B cell (primary cell): ENCODE results near the gene SCML1. TPM values are rescaled to one million over a fixed set of nuclear protein-coding genes. Genes with fewer than 3 reads are reported as not detected.

Experiments
- ATAC-seq: fragments of 200-7000 bp; cut with Tn5 transposase; one replicate; pipeline ENCODE4 v1.10.0; 2021; ENCODE audit warnings: low read depth, mild to moderate bottlenecking, moderate number of reproducible peaks, moderate library complexity
- CTCF ChIA-PET: fragments of 350-600 bp; sonication (Branson Sonifier 250); formaldehyde crosslinking; loops from one replicate; lab custom pipeline; 2021; ENCODE audit warnings: antibody characterized with exemption, inconsistent platforms; lab: Charles Lee
- POLR2A ChIA-PET: fragments of 350-600 bp; sonication (Branson Sonifier 250); formaldehyde crosslinking; loops from one replicate; lab custom pipeline; 2021; ENCODE audit warnings: antibody characterized with exemption; lab: Charles Lee
- DNase-seq: peaks from one replicate; pipeline ENCODE4 v3.0.0; 2013
- H2AFZ ChIP-seq: 2 replicates; pipeline ENCODE4 v1.6.1; 2012; ENCODE audit warnings: mild to moderate bottlenecking, low read depth, low read length; ENCODE audit not compliant: insufficient read depth, poor library complexity, severe bottlenecking
- H3K27ac ChIP-seq, 2 donors: 1 replicate in 1 of 2; 2 replicates in 1 of 2; pipeline ENCODE4 v1.5.1; 2012 to 2013; ENCODE audit warnings: low read length in 2 of 2, mild to moderate bottlenecking in 2 of 2, moderate library complexity in 1 of 2
- H3K27me3 ChIP-seq, 4 experiments: fragments of 200-600 bp in 1 of 4; sonication (generic) in 1 of 4; replicated peaks in 1 of 4; 1 replicate in 2 of 4; 2 replicates in 2 of 4; pipeline versions ENCODE4 v1.6.1 to v1.7.0; 2013 to 2016; ENCODE audit warnings: low read length in 3 of 4, mild to moderate bottlenecking in 2 of 4, mixed read lengths in 1 of 4, moderate library complexity in 1 of 4; ENCODE audit not compliant: insufficient read depth in 4 of 4, control insufficient read depth in 3 of 4; ENCODE audit errors: control extremely low read depth in 1 of 4
- H3K36me3 ChIP-seq, 2 experiments: replicated peaks in 1 of 2; 1 replicate in 1 of 2; 2 replicates in 1 of 2; pipeline versions ENCODE4 v1.6.1 to v1.7.1; 2013; ENCODE audit warnings: low read length in 1 of 2; ENCODE audit not compliant: insufficient read depth in 2 of 2, control insufficient read depth in 1 of 2; ENCODE audit errors: control extremely low read depth in 1 of 2, extremely low read depth in 1 of 2
- H3K4me1 ChIP-seq, 2 donors: fragments of 200-600 bp in 1 of 2; sonication (generic) in 1 of 2; 1 replicate in 1 of 2; 2 replicates in 1 of 2; pipeline versions ENCODE4 v1.5.1 to v1.6.1; 2013 to 2017; ENCODE audit warnings: low read length in 2 of 2; ENCODE audit not compliant: control insufficient read depth in 2 of 2, insufficient read depth in 2 of 2
- H3K4me2 ChIP-seq: replicated peaks from 2 replicates; pipeline ENCODE3; 2012; ENCODE audit warnings: mild to moderate bottlenecking, low read depth, low read length; ENCODE audit not compliant: poor library complexity, severe bottlenecking
- H3K4me3 ChIP-seq, 5 experiments: fragments of 200-600 bp in 1 of 5; sonication (generic) in 1 of 5; 1 replicate in 3 of 5; 2 replicates in 2 of 5; pipeline versions ENCODE4 v1.5.1 to v1.7.0; 2011 to 2016; ENCODE audit warnings: low read length in 4 of 5, mild to moderate bottlenecking in 4 of 5, low read depth in 2 of 5, control low read depth in 1 of 5, moderate library complexity in 1 of 5; ENCODE audit not compliant: insufficient read depth in 1 of 5; ENCODE audit errors: control extremely low read depth in 1 of 5, extremely low read depth in 1 of 5
- H3K79me2 ChIP-seq: fragments of 200-600 bp; sonication (generic); one replicate; pipeline ENCODE4 v1.6.0; 2016; ENCODE audit warnings: low read length; ENCODE audit not compliant: control insufficient read depth, insufficient read depth
- H3K9ac ChIP-seq: fragments of 200-600 bp; sonication (generic); 2 replicates; pipeline ENCODE4 v1.6.1; 2017; ENCODE audit warnings: mild to moderate bottlenecking, low read length, moderate library complexity
- H3K9me3 ChIP-seq, 3 donors: one replicate each; pipeline versions ENCODE4 v1.6.1 to v1.7.1; 2013; ENCODE audit warnings: low read length in 2 of 3; ENCODE audit not compliant: control insufficient read depth in 2 of 3, insufficient read depth in 1 of 3; ENCODE audit errors: control extremely low read depth in 1 of 3
- H4K20me1 ChIP-seq: 2 replicates; pipeline ENCODE4 v1.6.0; 2012; ENCODE audit warnings: mild to moderate bottlenecking, low read length; ENCODE audit not compliant: insufficient read depth, control insufficient read depth, poor library complexity, severe bottlenecking
- H3K27ac Mint-ChIP-seq: one replicate; pipeline ENCODE4 v1.8.0; 2021; ENCODE audit warnings: mixed read lengths
- H3K27me3 Mint-ChIP-seq: one replicate; pipeline ENCODE4 v1.8.0; 2021; ENCODE audit warnings: mixed read lengths
- H3K4me1 Mint-ChIP-seq: one replicate; pipeline ENCODE4 v1.8.0; 2021; ENCODE audit warnings: mixed read lengths
- H3K4me3 Mint-ChIP-seq: one replicate; pipeline ENCODE4 v1.8.0; 2021; ENCODE audit warnings: mixed read lengths
- H3K9me3 Mint-ChIP-seq: one replicate; pipeline ENCODE4 v1.8.0; 2022; ENCODE audit warnings: mixed read lengths; ENCODE audit not compliant: insufficient read depth
- EZH2 ChIP-seq: IDR thresholded peaks from 2 replicates; pipeline ENCODE4 v1.6.1; 2012; ENCODE audit warnings: borderline replicate concordance, low read depth, mild to moderate bottlenecking, moderate library complexity, low read length; ENCODE audit not compliant: insufficient read depth, poor library complexity, severe bottlenecking
- WGBS: methylation state at CpG from one replicate; pipeline ENCODE4 v1.1.5; 2013; ENCODE audit warnings: missing lambda C conversion rate; ENCODE audit not compliant: insufficient coverage; 5-methylcytosine and 5-hydroxymethylcytosine counted together
- intact Hi-C: fragments of 100-400 bp; cut with micrococcal nuclease; formaldehyde crosslinking; loops from one replicate; pipeline ENCODE4 v1.10.0; 2022
- polyA plus RNA-seq: library from polyadenylated mRNA; depleted of rRNA; stranded (reverse); fragments of >200 nt; gene quantifications from 2 replicates; pipeline ENCODE4 v1.2.3, GENCODE V29; 2012
- total RNA-seq, 2 donors: library from RNA; stranded (reverse); fragments of 120-200 nt in 1 of 2; gene quantifications; 1 replicate in 1 of 2; 2 replicates in 1 of 2; pipeline versions ENCODE4 v1.2.3 to v1.2.4, GENCODE V29; 2013 to 2022
- TF ChIP-seq, protein P1 (sequence below): fragments of 200-600 bp; IDR thresholded peaks from one replicate; pipeline ENCODE4 v1.8.0; 2022; ENCODE audit warnings: antibody characterized with exemption, mild to moderate bottlenecking

SCML1 gene
- total and polyA plus RNA-seq, 2 donors (not counting 1 experiment from before 2014, with no cell fraction given) = 6.7 to 9.6 TPM

GRCh38 chrX:17710871-17711301 lies 26.4 kb upstream of the SCML1 start:
- intact Hi-C loops = no loop called here
- POLR2A ChIA-PET = no interaction called here

DNA sequence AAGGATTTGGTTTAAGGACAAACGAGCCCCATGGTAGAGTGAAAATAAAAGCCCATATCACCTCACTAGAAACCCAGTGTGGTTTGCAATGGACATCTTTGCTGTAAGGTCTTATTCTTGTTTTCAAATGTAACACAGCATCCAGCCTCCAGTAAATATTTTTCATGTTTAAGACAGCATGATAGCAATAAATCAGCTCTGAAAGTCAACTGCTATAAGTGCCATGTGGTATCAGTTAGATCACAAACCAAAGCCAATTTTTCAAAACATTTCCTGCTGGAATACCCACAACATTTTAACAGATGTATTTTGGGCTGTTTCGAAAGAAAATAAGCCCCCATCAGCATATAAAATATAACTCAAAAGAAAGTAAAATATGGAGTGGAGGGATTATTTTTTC lies 24.0 kb upstream of the SCML1 start:
- no CpG with 5 or more reads among the region's 2 CpGs for WGBS
- intact Hi-C loops = no loop called here

More at GRCh38 chrX:17710871-17711301, 26.4 kb upstream of the SCML1 start:
- no CpG with 5 or more reads among the region's 1 CpG for WGBS
- Mint-ChIP-seq H3K27me3 (peaks cover 8% of the 10 kb centered on the region), H3K9me3 (no peaks in the 10 kb centered on the region), H3K4me3 (no peak overlapping the region), H3K27ac (no peak overlapping the region), H3K4me1 (no peaks in the 10 kb centered on the region)
- H3K36me3 ChIP-seq = no peaks in the 10 kb centered on the region
- H3K4me1 ChIP-seq = no peaks in the 10 kb centered on the region
- no peak overlapping the region for H3K27ac ChIP-seq
- no peaks in the 10 kb centered on the region for H3K9me3 ChIP-seq
- CTCF ChIA-PET = no interaction called here
- no peaks in the 10 kb centered on the region for H3K27me3 ChIP-seq
- no peak for TF ChIP-seq EZH2
- TF ChIP-seq, protein P1, sequence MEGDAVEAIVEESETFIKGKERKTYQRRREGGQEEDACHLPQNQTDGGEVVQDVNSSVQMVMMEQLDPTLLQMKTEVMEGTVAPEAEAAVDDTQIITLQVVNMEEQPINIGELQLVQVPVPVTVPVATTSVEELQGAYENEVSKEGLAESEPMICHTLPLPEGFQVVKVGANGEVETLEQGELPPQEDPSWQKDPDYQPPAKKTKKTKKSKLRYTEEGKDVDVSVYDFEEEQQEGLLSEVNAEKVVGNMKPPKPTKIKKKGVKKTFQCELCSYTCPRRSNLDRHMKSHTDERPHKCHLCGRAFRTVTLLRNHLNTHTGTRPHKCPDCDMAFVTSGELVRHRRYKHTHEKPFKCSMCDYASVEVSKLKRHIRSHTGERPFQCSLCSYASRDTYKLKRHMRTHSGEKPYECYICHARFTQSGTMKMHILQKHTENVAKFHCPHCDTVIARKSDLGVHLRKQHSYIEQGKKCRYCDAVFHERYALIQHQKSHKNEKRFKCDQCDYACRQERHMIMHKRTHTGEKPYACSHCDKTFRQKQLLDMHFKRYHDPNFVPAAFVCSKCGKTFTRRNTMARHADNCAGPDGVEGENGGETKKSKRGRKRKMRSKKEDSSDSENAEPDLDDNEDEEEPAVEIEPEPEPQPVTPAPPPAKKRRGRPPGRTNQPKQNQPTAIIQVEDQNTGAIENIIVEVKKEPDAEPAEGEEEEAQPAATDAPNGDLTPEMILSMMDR = no peak
- no peak overlapping the region for H2AFZ ChIP-seq
- no peak overlapping the region for H3K9ac ChIP-seq
- no peak for DNase-seq
- H4K20me1 ChIP-seq = no peaks in the 10 kb centered on the region
- H3K4me3 ChIP-seq = no peak overlapping the region
- ATAC-seq = no peak
- no peaks in the 10 kb centered on the region for H3K79me2 ChIP-seq
- no peak overlapping the region for H3K4me2 ChIP-seq

More for the DNA sequence above, 24.0 kb upstream of the SCML1 start:
- H3K79me2 ChIP-seq = no peaks in the 10 kb centered on the region
- no peak for DNase-seq
- ATAC-seq = no peak
- Mint-ChIP-seq H3K27me3 (peaks cover 9% of the 10 kb centered on the region), H3K4me3 (no peak overlapping the region), H3K27ac (no peak overlapping the region), H3K4me1 (no peaks in the 10 kb centered on the region), H3K9me3 (no peaks in the 10 kb centered on the region)
- no peak overlapping the region for H3K4me2 ChIP-seq
- H3K4me1 ChIP-seq = no peaks in the 10 kb centered on the region
- no peaks in the 10 kb centered on the region for H3K9me3 ChIP-seq
- CTCF ChIA-PET = interaction anchor here (0.6 kb wide), 1 partner anchor 1751 kb away, joined by 3 read pairs; no protein-coding TSS in a partner anchor
- no peaks in the 10 kb centered on the region for H3K27me3 ChIP-seq
- H3K36me3 ChIP-seq = no peaks in the 10 kb centered on the region
- POLR2A ChIA-PET = no interaction called here
- no peak overlapping the region for H3K4me3 ChIP-seq
- no peak overlapping the region for H2AFZ ChIP-seq
- no peak overlapping the region for H3K9ac ChIP-seq
- TF ChIP-seq, protein P1 = no peak
- no peak for TF ChIP-seq EZH2
- H4K20me1 ChIP-seq = no peaks in the 10 kb centered on the region
- H3K27ac ChIP-seq = no peak overlapping the region
